NCI-H128 (cell line): ENCODE data around the gene THRAP3.
"Not testable (repeated sequence)": the region's sequence is repeated elsewhere in the genome, so short reads cannot be mapped to it uniquely, and the experiment has no call there.

Experiments
- DNase-seq: peaks from one replicate; lab custom pipeline; 2025; ENCODE audit not compliant: unreplicated experiment; lab: John Stamatoyannopoulos, UW

The THRAP3 gene

DNA sequence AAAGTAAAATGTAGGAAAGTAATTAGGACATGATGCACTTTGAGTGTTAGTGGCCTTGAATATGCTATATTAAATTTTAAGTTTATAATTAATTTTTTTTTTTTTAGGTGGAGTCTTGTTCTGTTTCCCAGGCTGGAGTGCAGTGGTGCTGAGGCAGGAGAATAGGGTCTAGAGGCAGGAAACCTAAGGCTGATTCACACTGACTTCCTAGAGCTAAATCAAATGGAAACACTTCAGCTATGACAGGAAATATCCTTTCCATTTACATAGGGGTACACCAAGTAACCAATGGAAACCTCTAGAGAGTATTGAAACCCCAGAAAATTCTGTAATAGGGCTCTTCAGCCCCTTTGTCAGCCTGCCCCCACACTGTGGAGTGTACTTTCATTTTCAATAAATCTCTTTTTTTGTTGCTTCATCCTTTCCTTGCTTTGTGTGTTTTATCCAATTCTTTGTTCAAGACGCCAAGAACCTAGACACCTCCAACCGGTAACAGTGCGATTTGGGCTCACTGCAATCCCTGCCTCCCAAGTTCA is 17.9 kb upstream of the THRAP3 start:
- DNase-seq, result no peak

DNA sequence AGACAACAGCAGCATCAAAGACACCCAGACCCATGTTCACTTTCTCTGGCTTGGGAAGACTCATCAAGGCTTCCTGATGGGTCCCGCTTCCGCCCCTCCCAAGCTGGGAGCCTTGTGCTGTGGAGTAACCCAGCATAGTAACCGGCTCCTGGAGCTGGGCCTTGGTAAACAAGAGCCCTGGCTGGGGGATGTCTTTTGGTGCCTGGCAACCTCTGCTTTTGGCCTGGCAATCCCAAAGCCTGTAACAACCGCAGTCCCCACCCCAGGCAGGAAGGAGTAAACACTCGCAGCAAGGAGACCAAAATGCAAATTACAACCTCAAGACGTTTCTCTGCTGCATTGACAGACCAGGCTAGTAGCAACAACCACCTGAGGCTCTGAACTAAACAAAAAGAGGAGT is 16.9 kb upstream of the THRAP3 start:
- no peak for DNase-seq

DNA sequence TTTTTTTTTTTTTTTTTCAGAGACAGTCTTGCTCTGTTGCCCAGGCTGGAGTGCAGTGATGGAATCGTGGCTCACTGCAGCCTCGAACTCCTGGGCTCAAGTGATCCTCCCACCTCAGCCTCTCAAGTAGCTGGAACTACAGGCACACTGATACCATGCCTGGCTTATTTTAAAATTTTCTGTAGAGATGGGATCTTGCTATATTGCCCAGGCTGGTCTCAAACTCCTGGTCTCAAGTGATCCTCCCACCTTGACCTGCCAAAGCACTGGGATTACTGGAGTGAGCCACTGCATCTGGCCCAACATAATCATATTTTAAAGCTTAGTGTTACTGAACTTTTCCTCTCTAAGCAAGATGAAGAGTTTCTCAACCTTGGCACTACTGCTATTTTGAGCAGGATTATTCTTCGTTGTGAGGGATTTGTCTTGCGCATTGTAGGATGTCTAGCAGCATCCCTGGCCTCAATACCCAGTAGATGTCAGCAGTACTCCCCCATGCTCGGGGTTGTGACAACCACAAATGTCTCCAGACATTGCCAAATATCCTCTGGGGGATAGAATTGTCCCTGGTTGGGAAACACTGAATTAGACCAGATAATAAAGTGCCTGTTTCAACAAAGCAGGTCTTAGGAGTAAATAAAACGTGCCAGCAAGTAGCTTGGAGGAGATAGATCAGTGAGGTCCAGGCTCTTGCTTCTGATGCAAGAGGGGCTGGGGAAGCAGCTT is 15.1 kb upstream of the THRAP3 start:
- no peak for DNase-seq

DNA sequence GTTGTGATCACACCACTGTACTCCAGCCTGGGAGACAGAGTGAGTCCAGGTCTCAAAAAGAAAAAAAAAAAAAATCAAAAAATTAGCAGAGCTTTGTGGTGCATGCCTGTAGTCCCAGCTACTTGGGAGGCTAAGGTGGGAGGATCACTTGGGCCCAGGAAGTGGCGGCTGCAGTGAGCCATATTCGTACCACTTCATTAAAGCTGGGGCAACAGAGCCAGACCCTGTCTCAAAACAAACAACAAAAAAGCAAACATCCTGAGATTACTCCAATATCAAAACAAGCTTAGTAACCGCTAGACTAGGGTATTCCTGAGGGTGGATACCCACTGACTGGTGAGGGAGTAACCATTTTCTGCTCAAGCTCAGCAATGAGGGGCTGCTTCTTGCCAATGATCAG is 12.9 kb upstream of the THRAP3 start:
- no peak for DNase-seq

DNA sequence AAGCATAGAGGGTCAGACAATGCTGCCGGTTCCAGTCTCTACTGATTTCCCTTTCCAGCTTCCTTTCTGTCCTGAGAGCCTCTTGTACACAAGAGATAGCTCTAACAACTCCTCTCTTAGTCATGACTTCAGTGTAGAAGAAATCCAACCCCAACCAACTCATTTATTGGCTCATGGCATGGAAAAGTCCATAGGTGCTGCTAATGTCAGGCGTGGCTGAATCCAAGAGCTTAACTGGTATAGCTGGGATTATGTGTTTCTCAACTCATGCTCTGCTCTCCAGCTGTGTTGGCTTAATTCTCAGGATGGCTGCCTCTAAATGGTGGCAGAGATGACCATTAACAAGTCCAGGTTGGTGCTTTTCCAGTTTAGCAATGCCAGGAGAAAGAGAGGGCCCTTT is 12.4 kb upstream of the THRAP3 start:
- no peak for DNase-seq

DNA sequence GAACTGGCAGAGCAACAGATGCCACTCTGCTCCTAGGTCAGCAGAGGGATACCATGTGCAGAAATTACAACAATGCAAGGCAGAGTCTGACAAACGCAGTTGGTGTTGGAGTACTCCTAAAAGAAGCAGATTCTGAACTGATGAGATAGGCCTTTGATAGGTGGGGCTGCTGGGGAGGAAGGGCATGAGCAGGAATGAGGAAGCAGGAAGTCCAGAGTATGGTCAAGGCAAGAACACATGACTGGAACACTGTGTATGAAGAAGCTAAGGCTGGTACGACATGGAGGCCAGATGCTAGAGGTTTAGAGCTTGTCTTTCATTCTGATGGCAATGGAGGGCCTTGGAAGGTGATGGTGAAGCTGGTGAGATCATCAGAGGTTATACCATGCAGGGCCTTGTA is 11.5 kb upstream of the THRAP3 start:
- DNase-seq, result no peak

DNA sequence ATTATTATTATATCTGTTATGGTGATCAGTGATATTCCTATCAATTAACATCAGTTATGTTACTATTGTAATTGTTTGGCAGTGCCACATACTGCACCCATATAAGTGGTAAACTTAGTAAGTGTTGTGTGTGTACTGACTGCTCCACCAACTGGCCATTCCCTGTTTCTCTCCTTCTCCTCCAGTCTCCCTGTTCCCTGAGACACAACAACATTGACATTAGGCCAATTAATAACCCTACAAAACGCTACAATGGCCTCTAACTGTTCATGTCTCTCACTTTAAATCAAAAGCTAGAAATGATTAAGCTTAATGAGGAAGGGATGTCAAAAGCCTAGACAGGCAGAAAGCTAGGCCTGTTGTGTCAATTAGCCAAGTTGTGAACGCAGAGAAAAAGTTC is 6.6 kb upstream of the THRAP3 start:
- DNase-seq, result no peak

DNA sequence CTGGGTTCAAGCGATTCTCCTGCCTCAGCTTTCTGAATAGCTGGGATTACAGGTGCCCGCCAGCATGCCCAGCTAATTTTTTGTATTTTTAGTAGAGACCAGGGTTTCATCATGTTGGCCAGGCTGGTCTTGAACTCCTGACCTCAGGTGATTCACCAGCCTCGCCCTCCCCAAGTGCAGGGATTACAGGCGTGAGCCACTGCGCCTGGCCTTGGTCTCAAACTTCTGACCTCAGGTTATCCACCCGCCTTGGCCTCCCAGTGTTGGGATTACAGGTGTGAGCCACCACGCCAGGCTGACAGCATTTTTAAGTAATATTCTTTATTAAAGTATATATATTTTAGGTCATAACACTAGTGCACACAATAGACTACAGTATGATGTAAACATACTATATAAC is 2.3 kb upstream of the THRAP3 start:
- not testable (repeated sequence) for DNase-seq

DNA sequence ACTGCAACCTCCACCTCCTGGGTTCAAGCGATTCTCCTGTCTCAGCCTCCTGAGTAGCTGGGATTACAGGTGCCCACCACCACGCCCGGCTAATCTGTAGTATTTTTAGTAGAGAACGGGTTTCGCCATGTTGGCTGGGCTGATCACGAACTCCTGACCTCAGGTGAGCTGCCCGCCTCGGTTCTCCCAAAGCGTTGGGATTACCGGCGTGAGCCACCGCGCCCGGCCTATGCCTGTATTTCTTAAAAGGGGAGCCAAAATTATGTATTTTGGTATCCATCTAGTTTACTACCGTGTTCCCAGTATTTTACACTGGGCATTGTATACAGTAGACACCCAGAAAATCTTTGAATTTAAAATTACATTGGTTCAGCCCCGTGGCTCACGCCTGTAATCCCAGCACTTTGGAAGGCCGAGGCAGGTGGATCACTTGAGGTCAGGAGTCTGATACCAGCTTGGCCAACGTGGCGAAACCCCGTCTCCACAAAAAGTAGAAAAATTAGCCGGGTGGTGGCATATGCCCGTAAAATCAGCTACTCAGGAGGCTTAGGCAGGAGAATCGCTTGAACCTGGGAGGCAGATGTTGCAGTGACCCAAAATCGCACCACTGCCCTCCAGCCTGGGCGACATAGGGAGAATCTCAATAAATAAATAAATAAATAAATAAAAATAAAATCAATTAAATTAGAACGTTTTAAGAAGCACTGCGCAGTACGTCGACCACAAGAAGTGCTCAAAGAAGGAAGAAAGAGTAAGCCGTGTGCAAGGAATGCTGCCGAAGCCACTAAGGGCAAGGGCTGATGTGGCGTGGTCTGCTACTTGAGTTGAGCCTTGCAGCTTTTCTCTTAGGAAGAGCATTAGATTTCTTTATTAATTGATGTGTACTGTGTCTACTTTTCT is 1.5 kb upstream of the THRAP3 start:
- no peak for DNase-seq

DNA sequence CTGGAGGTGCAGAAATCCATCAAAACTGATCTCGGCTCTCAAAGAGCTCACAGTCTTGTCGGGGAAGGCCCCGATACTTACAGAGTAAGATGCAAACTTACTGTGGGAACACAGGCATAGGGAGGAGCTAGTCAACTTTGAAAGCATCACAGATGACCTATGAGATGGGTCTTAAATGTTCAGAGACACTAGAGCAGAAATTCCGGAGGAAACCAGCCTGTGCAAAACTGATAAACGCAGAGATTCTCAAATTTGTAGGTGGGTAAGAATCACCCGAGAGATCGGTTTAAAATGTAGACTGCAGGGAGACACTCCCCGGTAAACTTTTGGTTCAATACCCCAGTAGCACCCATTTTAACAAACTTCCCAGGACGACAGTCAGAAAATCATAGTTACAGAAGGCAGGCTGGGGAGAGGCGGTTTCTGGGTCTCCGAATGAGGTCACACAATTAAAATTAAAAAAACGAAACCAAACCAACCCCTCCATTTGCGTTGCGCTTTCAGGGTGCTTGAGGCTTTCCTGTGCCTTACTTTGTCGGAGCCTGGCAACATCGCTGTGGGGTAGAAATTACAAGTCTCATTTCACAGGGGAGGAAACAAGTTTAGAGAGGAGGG is 755 bp upstream of the THRAP3 start:
- DNase-seq, result no peak

DNA sequence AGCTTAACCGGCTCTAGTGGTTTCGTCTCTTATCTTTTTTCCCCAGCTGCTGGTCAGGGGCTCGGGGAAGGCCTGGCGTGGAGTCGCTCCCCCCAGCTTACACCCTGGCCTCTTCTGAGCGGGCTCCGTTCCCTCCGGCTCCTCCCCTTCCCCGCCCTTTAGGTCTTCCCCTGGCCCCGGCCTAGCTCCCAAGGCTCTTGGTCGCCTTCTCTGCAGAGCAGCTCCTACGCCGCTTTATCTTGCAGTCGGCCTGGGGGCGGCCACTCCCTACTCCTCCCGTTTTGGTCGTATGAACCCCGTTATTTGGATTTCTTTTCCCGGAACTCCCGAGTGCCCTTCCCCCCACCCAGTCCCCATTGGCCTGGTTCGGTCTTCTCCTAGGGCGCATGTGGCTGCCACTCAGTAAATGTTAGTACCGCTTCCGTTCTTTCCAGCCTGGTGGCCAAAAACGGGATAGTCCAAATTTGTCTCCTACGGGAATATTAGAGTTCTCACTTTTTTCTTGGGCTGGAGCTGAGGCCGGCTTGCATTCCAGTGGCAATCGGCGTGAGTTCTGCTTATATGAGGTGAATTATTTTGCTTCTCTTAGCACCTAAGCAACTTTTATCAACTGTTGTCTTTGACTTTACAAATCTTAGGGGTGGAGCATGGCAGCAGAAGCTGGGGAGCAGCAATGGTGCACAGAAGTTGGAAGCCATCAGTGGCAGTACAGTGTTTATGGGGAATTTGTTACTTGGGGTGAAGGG is 467 bp downstream of the THRAP3 start:
- DNase-seq, result peak; percentile 66

DNA sequence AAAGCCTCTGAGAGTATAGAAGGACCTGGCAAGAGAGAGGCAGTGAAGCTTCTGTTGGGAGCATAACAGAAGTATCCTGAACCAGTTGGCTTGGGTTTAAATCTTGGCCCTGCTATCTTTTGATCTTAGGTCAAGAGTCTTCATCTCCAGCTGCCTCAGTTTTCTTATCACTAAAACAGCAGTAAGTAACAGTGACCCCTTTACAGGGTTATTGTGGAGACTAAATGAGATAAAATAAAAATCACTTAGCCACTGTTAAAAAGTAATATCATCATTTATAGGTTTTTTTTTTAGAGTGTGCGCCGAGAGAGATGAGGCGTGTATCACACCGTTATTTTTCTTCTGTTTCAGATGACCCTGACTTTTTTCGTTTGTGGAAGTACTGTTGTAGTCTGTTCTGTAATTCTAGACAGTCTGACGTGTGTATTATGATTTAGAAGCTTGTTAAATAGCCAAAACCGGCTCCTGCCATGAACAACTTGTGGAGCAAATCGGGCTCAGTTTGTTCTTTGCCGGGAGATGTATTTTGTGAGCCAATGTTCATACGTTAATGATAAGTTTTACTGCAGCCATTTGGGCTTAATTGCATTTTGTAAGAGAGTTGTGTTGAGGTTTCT is 1.1 kb downstream of the THRAP3 start:
- DNase-seq, result no peak

DNA sequence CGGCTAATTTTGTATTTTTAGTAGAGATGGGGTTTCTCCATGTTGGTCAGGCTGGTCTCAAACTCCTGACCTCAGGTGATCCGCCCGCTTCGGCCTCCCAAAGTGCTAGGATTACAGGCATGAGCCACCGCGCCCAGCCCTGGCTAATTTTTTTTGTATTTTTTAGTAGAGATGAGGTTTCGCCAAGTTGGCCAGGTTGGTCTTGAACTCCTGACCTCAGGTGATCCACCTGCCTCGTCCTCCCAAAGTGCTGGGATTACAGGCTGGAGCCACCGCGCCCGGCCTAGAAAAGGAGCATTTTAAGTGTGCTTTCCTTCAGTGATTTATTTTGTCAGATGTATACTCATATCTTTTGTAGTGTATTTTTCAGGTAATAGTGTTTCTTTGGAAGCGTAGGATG is 6.0 kb downstream of the THRAP3 start:
- DNase-seq, result not testable (repeated sequence)

DNA sequence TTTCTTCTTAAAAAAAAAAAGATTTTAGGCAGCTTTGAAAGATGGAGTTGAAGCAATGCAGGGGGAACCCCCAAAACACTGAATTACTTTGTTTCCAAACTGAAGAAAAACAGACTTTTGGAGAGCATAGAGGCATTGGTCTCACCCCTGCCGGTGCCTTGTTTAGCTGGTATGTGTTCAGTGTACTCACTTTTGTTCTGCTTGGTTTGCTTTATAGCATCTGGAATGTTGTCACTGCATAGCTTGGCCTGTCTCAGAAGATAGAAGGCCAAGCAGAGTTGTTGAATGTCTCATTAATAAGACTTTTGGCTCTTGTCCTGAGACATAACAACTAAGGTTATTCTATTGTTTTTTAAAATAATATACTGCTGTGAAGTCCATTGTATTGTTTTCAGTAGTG is 6.9 kb downstream of the THRAP3 start:
- DNase-seq, result no peak

DNA sequence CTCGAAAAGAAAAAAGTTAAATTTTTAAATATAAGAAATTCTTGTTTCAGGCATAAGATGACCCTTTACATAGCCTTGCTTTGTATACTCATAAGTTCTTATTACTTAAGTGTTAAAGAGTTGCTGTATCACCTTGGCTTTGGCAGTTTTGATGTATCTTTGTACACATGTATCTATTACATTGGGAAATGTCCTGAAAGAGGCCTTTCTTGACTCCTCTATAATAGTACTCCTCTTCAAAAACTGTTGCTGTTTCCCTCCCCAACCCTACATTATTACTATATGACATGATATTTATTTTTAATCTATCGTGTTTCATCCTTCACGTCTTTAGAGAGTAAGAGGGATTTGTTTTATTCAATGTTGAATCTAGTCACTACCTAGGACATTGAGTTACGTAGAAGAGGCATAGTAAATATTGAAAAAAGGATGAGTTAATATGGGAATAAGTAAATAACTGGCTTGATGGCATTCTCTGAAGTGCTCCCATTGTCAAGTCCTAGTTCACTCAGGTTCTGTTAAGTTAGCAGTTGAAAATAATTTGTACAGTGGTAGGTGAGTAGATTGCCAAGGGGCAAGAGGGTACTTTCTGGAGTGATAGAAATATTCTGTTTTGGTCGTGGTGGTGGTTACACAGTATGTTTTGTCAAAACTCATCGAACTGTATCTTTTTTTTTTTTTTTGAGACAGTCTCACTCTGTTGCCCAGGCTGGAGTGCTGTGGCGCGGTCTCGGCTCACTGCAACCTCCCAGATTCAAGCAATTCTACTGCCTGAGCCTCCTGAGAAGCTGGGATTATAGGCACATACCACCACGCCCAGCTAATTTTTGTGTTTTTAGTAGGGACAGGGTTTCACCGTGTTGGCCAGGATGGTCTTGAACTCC is 8.2 kb downstream of the THRAP3 start:
- DNase-seq, result no peak

DNA sequence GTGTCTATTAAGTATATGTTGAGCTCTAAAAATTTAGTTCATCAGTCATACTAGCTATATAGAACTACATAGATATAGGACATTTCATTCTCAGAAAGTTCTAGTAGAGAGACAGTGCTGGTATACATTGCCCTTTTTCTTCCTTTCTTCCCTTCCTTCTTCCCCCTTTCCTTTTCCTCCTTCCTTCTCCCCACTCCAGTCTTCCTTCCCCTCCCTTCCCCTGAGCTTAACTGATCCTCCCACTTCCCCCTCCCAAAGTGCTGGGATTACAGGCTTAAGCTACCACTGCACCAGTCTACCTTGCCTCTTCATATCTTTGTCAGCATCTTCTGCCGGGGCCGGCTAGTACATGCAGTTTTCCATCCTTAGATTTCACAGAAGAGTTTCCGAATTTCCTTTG is 12.1 kb downstream of the THRAP3 start:
- DNase-seq, result no peak

DNA sequence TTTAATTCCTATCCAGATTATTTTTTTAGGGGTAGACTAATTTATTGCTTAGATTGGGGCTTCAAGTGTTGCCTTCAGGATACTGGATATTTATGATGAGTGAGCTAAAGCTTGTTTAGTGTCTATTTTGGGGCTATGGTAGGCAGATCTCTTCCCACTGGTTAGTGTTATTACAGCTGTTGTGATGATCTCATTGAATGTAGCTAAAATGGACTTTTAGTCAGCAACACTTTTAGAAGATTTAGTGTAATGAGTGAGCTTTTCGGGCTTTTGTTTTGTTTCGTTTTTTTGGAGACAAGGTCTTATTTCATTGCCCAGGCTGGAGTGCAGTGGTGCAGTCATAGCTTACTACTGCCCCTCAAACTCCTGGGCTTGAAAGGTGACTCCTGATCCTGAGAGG is 14.2 kb downstream of the THRAP3 start:
- DNase-seq, result no peak

DNA sequence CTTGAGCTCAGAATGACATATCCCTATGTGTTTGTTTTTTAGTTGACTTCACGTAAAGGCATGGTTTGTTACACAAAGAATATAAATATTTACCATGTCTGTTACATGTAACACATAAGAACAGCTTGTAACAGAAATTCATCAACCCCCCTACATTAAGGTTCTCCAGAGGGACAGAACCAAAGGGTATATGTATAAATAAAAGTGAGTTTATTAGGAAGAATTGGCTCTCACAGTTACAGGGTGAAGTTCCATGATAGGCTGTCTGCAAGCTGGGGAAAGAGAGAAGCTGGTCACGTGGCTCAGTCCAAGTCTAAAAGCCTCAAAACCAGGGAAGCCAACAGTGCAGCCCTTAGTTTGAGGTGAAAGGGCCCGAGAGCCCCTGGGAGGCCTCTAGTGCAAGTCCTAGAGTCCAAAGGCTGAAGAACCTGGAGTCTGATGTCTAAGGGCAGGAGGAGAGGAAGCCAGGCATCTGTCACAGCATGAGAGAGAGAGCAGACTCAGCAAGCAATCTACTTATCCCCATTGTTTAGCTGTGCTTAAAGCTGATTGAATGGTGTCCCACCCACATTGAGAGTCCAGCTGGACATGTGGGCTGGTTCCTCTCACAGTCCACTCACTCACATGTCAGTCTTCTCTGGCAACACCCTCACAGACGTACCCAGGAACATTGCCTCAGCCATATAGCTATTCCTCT is 15.8 kb downstream of the THRAP3 start:
- DNase-seq, result no peak

DNA sequence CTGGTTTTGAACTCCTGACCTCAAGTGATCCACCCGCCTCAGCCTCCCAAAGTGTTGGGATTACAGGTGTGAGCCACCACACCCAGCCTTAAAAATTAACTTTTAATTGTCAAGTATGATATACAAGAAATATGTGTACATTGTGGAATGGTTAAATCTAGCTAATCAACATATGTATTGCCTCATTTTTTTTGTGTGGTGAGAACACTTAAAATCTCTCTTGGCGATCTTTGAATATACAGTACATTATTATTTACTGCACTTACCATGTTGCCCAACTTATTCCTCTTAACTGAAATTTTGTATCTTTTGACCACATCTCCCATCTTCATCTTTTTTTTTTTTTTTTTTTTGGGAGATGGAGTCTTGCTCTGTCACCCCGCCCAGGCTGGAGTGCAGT is 23.3 kb downstream of the THRAP3 start:
- no peak for DNase-seq
